SK-N-SH (cell line): ENCODE data around the gene SPAST. TPM values are rescaled to one million over a fixed set of nuclear protein-coding genes. Genes with fewer than 3 reads are reported as not detected.

Source experiments
- CTCF ChIA-PET: fragments of 300-600, 350-600 bp; formaldehyde crosslinking; extraction: SDS; loops from one replicate; lab custom pipeline; 2021; lab: Yijun Ruan, JAX
- POLR2A ChIA-PET: fragments of 350-600 bp; sonication (Branson Sonifier 250); formaldehyde crosslinking; extraction: SDS; loops from one replicate; lab custom pipeline; 2020; ENCODE audit warnings: antibody characterized with exemption, inconsistent platforms; lab: Yijun Ruan, JAX
- DNase-seq: peaks from one replicate; pipeline ENCODE4 v3.0.0; 2012
- H2AFZ ChIP-seq: fragments of 200-600 bp; sonication (generic); 2 replicates; pipeline ENCODE4 v1.8.1; 2016; ENCODE audit warnings: antibody characterized with exemption, mild to moderate bottlenecking, low read depth
- H3F3A ChIP-seq: fragments of 200-600 bp; sonication (generic); replicated peaks from 2 replicates; pipeline ENCODE3; 2016; ENCODE audit warnings: antibody characterized with exemption, mild to moderate bottlenecking; ENCODE audit not compliant: insufficient read depth
- H3K27ac ChIP-seq, 2 experiments: fragments of 200-500 bp in 1 of 2; fragments of 200-600 bp in 1 of 2; sonication (Bioruptor generic) in 1 of 2; sonication (generic), shearing (Covaris generic) in 1 of 2; 2 replicates each; pipeline versions ENCODE4 v1.5.1 to v1.6.1; 2014 to 2016; ENCODE audit warnings: low read depth in 2 of 2, inconsistent platforms in 1 of 2, low read length in 1 of 2, mild to moderate bottlenecking in 1 of 2, mixed read lengths in 1 of 2
- H3K27me3 ChIP-seq: fragments of 200-600 bp; sonication (generic), shearing (Covaris generic); 2 replicates; pipeline ENCODE4 v1.6.1; 2016; ENCODE audit warnings: mixed run types; ENCODE audit not compliant: insufficient read depth
- H3K36me3 ChIP-seq, 2 experiments: fragments of 200-500 bp in 1 of 2; fragments of 200-600 bp in 1 of 2; sonication (Bioruptor generic) in 1 of 2; sonication (generic) in 1 of 2; replicated peaks in 1 of 2; 2 replicates each; pipeline versions ENCODE3 to v1.5.1; 2014 to 2016; ENCODE audit warnings: low read length in 1 of 2, mild to moderate bottlenecking in 1 of 2; ENCODE audit not compliant: insufficient read depth in 2 of 2, control insufficient read depth in 1 of 2
- H3K4me1 ChIP-seq, 2 experiments: fragments of 200-500 bp in 1 of 2; fragments of 200-600 bp in 1 of 2; sonication (Bioruptor generic) in 1 of 2; sonication (generic), shearing (Covaris generic) in 1 of 2; 2 replicates each; pipeline versions ENCODE4 v1.5.1 to v1.6.1; 2014 to 2016; ENCODE audit warnings: low read depth in 1 of 2, low read length in 1 of 2, mixed run types in 1 of 2; ENCODE audit not compliant: insufficient read depth in 2 of 2, control insufficient read depth in 1 of 2
- H3K4me2 ChIP-seq: fragments of 200-600 bp; sonication (generic), shearing (Covaris generic); 2 replicates; pipeline ENCODE4 v1.6.1; 2017; ENCODE audit warnings: mixed run types
- H3K4me3 ChIP-seq, 2 experiments: fragments of 200-500 bp in 1 of 2; fragments of 200-600 bp in 1 of 2; sonication (Bioruptor generic) in 1 of 2; sonication (generic), shearing (Covaris generic) in 1 of 2; 2 replicates each; pipeline versions ENCODE4 v1.5.1 to v1.8.1; 2014 to 2016; ENCODE audit warnings: low read depth in 2 of 2, inconsistent platforms in 1 of 2, low read length in 1 of 2, mild to moderate bottlenecking in 1 of 2, mixed read lengths in 1 of 2, moderate library complexity in 1 of 2
- H3K79me2 ChIP-seq: fragments of 200-600 bp; sonication (generic); 2 replicates; pipeline ENCODE4 v1.8.1; 2017; ENCODE audit warnings: mild to moderate bottlenecking; ENCODE audit not compliant: insufficient read depth
- H3K9ac ChIP-seq: fragments of 200-600 bp; sonication (generic); 2 replicates; pipeline ENCODE4 v1.6.1; 2017; ENCODE audit warnings: mixed run types
- H3K9me2 ChIP-seq: fragments of 200-600 bp; sonication (generic); 2 replicates; pipeline ENCODE4 v1.6.1; 2017; ENCODE audit warnings: mixed run types
- H3K9me3 ChIP-seq: fragments of 200-600 bp; sonication (generic); 2 replicates; pipeline ENCODE4 v1.6.1; 2017; ENCODE audit warnings: mixed run types, mild to moderate bottlenecking, moderate library complexity
- H4K20me1 ChIP-seq: fragments of 200-600 bp; sonication (generic); 2 replicates; pipeline ENCODE4 v1.6.1; 2017; ENCODE audit warnings: mild to moderate bottlenecking, mixed run types; ENCODE audit not compliant: insufficient read depth
- ELF1 ChIP-seq: IDR thresholded peaks from 2 replicates; pipeline ENCODE4 v1.4.0; 2012
- EP300 ChIP-seq, 2 experiments: IDR thresholded peaks; 2 replicates each; pipeline versions ENCODE4 v1.4.0 to v1.6.1; 2012; ENCODE audit warnings: borderline replicate concordance in 1 of 2, low read depth in 1 of 2, low read length in 1 of 2
- EZH2phosphoT487 ChIP-seq: fragments of 200-600 bp; sonication (generic); IDR thresholded peaks from 2 replicates; pipeline ENCODE4 v1.6.1; 2017; ENCODE audit warnings: low read depth, mixed run types, mild to moderate bottlenecking, antibody characterized with exemption, moderate library complexity, borderline replicate concordance
- FOSL2 ChIP-seq: IDR thresholded peaks from 2 replicates; pipeline ENCODE4 v1.4.0; 2012; ENCODE audit warnings: low read depth, mild to moderate bottlenecking, moderate library complexity, borderline replicate concordance
- GABPA ChIP-seq: IDR thresholded peaks from 2 replicates; pipeline ENCODE4 v1.4.0; 2012; ENCODE audit warnings: low read depth, mild to moderate bottlenecking
- IRF3 ChIP-seq: fragments of 150-350 bp; IDR thresholded peaks from 2 replicates; pipeline ENCODE4 v1.6.1; 2016; ENCODE audit warnings: mild to moderate bottlenecking, low read depth, low read length
- MEF2A ChIP-seq: IDR thresholded peaks from 2 replicates; pipeline ENCODE4 v1.4.0; 2012; ENCODE audit warnings: low read depth, borderline replicate concordance
- MXI1 ChIP-seq: IDR thresholded peaks from 2 replicates; pipeline ENCODE4 v1.6.1; 2012; ENCODE audit warnings: mild to moderate bottlenecking, low read depth, low read length, improper control_type of control experiment
- NFIC ChIP-seq: IDR thresholded peaks from 2 replicates; pipeline ENCODE4 v1.4.0; 2012; ENCODE audit warnings: borderline replicate concordance
- NRF1 ChIP-seq: IDR thresholded peaks from 2 replicates; pipeline ENCODE4 v1.6.1; 2012; ENCODE audit warnings: low read depth, mild to moderate bottlenecking, low read length
- PBX3 ChIP-seq: IDR thresholded peaks from 2 replicates; pipeline ENCODE4; 2012
- RAD21 ChIP-seq: IDR thresholded peaks from 2 replicates; pipeline ENCODE4 v1.6.1; 2012; ENCODE audit warnings: mild to moderate bottlenecking, low read length
- REST ChIP-seq: IDR thresholded peaks from 2 replicates; pipeline ENCODE4 v1.6.1; 2012; ENCODE audit warnings: mild to moderate bottlenecking, low read depth, low read length, moderate library complexity
- RXRA ChIP-seq: IDR thresholded peaks from 2 replicates; pipeline ENCODE4 v1.4.0; 2012; ENCODE audit warnings: low read depth, mild to moderate bottlenecking, borderline replicate concordance
- SMC3 ChIP-seq: IDR thresholded peaks from 2 replicates; pipeline ENCODE4 v1.6.1; 2012; ENCODE audit warnings: low read depth, low read length, improper control_type of control experiment
- TCF12 ChIP-seq: IDR thresholded peaks from 2 replicates; pipeline ENCODE4 v1.4.0; 2012
- TEAD4 ChIP-seq: IDR thresholded peaks from 2 replicates; pipeline ENCODE4 v1.4.0; 2012; ENCODE audit warnings: mild to moderate bottlenecking, borderline replicate concordance; ENCODE audit not compliant: insufficient read depth
- YY1 ChIP-seq: IDR thresholded peaks from 2 replicates; pipeline ENCODE4 v1.4.0; 2012; ENCODE audit warnings: low read depth, mild to moderate bottlenecking
- ZBTB33 ChIP-seq: IDR thresholded peaks from 2 replicates; pipeline ENCODE4 v1.4.0; 2012; ENCODE audit warnings: low read depth, borderline replicate concordance
- WGBS: methylation state at CpG from one replicate; pipeline ENCODE4 v1.1.6; 2017; ENCODE audit warnings: low lambda C conversion rate; 5-methylcytosine and 5-hydroxymethylcytosine counted together
- polyA plus RNA-seq, 3 experiments: library from polyadenylated mRNA; depleted of rRNA; stranded (reverse); fragments of >200 nt; gene quantifications; 2 replicates each; pipeline ENCODE4 v1.2.3, GENCODE V29; 2012

The SPAST gene
- polyA plus RNA-seq, 1 of the 3 experiments (the other 2 are of a cell fraction): 6.1 TPM

GRCh38 chr2:32067549-32067948 is 4.2 kb downstream of the SPAST start:
- Histone ChIP-seq H3K4me2 (no peak overlapping the region), H3F3A (peaks cover 4% of the 10 kb centered on the region), H3K4me3 (no peak overlapping the region), H3K9ac (no peak overlapping the region), H3K4me1 (peaks cover 6 to 10% of the 10 kb centered on the region in 2 experiments; a peak in 3 of 4 replicates), H3K27ac (no peak overlapping the region), H3K79me2 (peaks cover 64% of the 10 kb centered on the region), H4K20me1 (no peaks in the 10 kb centered on the region), H2AFZ (no peak overlapping the region), H3K9me2 (no peaks in the 10 kb centered on the region), H3K9me3 (no peaks in the 10 kb centered on the region), H3K27me3 (no peaks in the 10 kb centered on the region), H3K36me3 (peaks cover 0 to 10% of the 10 kb centered on the region in 2 experiments)
- ChIA-PET CTCF (interaction anchor here (1.5 kb wide), 1 partner anchor 19 kb away, joined by 6 read pairs; no protein-coding TSS in a partner anchor), POLR2A (no interaction called here)
- DNase-seq: no peak
- WGBS: 98% methylated on average over 2 of the region's 2 CpGs
- TF ChIP-seq RAD21 (no peak), YY1 (no peak), ELF1 (no peak), TEAD4 (no peak), IRF3 (no peak), MXI1 (no peak), GABPA (no peak), TCF12 (no peak), NRF1 (no peak), REST (no peak), RXRA (no peak), SMC3 (no peak), MEF2A (no peak), EZH2phosphoT487 (no peak), NFIC (no peak), EP300 (IDR thresholded peaks at IDR 0.05; ENCODE audit: borderline replicate concordance in 1 of 2, low read depth in 1 of 2, low read length in 1 of 2) (no peak), ZBTB33 (no peak), PBX3 (no peak), FOSL2 (no peak)
